ENCODE data around the gene SAFB. TPM values are rescaled to one million over a fixed set of nuclear protein-coding genes. Genes with fewer than 3 reads are reported as not detected.
A peak's percentile ranks its signal among the peaks of the same experiment; 100 is the strongest.

Gene SAFB
- total and polyA plus RNA-seq, 2 experiments from 2014 or later, result 36.5 to 49.4 TPM

DNA sequence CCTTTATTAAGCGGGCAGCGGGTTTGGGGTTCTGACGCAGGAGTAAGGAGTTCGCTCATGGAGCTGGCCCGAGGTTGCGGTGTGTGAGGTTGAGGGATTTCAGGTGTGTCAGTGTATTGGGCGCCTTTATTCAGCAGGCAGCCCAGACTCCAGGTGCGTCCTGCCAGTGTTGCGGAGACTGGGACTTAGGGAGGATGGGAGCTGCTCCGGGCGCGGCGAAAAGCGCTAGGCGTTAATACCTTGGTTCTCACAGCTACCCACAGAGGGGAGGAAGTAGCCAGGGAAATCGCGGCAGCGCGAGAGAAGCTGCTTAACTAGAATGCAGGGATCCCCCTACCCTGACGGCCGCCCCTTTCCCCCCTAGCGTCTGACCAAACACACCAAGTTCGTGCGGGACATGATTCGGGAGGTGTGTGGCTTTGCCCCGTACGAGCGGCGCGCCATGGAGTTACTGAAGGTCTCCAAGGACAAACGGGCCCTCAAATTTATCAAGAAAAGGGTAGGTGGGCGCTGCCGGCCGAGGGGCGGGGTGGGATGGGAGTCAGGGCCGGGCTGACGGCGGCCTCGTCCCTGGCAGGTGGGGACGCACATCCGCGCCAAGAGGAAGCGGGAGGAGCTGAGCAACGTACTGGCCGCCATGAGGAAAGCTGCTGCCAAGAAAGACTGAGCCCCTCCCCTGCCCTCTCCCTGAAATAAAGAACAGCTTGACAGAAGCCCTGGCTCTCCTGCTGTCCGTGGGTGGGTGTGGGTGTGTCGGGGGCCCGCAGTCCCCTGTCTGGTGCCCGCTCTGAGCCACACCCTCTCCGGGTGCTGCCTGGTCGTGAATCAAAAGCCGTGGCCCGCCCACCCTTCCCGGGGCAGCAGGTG lies 68.3 kb downstream of the SAFB start:
- Histone ChIP-seq H3K27me3 (replicated peaks; ENCODE audit: insufficient read depth) (no peaks in the 10 kb centered on the region), H3K36me3 (ENCODE audit: low read depth) (peaks cover 15% of the 10 kb centered on the region; the same call in 1 of the 2 replicates), H4K20me1 (ENCODE audit: insufficient read depth) (peaks cover 9% of the 10 kb centered on the region; the same call in 1 of the 2 replicates), H3K4me3 (peak overlapping the region; percentile 84), H3K4me1 (ENCODE audit: insufficient read depth) (no peaks in the 10 kb centered on the region), H3K27ac (peak overlapping the region; percentile 77), H3K9me3 (ENCODE audit: low read depth) (no peaks in the 10 kb centered on the region), H3K4me2 (ENCODE audit: unreplicated experiment) (peak overlapping the region; percentile 61), H3K9ac (peak overlapping the region; percentile 86), H3K79me2 (ENCODE audit: insufficient read depth) (peaks cover 61% of the 10 kb centered on the region), H3K9me2 (ENCODE audit: insufficient read depth) (no peaks in the 10 kb centered on the region), H3F3A (ENCODE audit: insufficient read depth) (peaks cover 11% of the 10 kb centered on the region; the same call in 1 of the 2 replicates), H2AFZ (no peak overlapping the region)
- DNase-seq, result peak; percentile 60
- no peak for TF ChIP-seq EZH2phosphoT487 (IDR thresholded peaks at IDR 0.05; ENCODE audit: insufficient read depth, low read depth)
- WGBS, 2 experiments (ENCODE audit: low coverage in 1 of 2, low lambda C conversion rate in 2 of 2, missing lambda C conversion rate in 2 of 2), result 3 to 5% methylated on average over 43 to 54 of the region's 54 CpGs
- in situ Hi-C loops (cut with MboI), result no loop called here

DNA sequence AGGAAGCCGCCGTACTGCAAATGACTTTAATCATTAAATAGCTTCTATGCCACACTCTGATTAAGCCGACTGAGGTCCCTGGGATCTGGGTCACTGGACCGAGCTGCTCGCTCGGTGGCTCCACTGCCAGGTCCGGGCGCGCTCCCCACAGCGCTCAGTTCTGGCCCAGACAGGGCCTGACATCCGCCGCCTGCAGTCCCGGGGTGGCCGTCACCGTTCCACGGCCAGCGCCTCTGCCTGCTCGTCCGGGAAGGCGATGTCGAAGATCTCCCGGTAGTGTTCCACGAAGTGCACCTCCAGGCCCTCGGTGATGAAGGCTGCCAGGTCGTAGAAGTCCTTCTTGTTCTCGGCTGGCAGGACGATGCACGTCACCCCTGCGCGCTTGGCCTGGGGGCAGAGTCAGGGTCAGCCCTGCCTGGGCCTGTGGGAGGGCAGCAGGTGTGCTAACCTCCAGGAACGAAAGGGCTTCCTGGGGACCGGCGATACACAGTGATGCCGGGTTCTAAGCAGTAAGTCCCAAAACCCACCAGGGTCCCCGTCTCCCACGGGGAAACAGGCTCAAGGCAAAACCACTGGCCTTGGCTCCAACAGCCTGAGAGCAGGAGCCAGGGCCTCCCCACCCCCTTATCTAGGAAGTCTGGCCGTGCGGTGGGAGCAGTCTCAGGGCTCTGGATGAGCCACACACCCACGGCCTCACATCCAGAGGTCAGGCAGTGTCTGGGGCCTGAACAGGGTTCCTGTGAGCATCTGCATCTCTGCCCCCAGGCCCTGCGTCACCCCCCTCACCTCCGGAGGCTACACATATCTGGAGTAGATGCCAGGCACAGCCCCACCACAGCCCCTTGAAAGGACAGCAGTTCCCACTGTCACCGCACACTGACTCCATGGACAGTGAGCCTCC lies 69.2 kb downstream of the SAFB start:
- H3K27me3 ChIP-seq (replicated peaks; ENCODE audit: insufficient read depth), result no peaks in the 10 kb centered on the region
- peaks cover 15% of the 10 kb centered on the region; the same call in 1 of the 2 replicates for H3F3A ChIP-seq (ENCODE audit: insufficient read depth)
- H2AFZ ChIP-seq, result no peak overlapping the region
- peaks cover 66% of the 10 kb centered on the region for H3K79me2 ChIP-seq (ENCODE audit: insufficient read depth)
- H3K4me3 ChIP-seq, result peak overlapping the region; percentile 84
- peak; percentile 69 for DNase-seq
- peak overlapping the region; percentile 77 for H3K27ac ChIP-seq
- in situ Hi-C loops (cut with MboI), result no loop called here
- peaks cover 18% of the 10 kb centered on the region; the same call in 1 of the 2 replicates for H3K36me3 ChIP-seq (ENCODE audit: low read depth)
- peak overlapping the region; percentile 86 for H3K9ac ChIP-seq
- H3K9me2 ChIP-seq (ENCODE audit: insufficient read depth), result no peaks in the 10 kb centered on the region
- peak overlapping the region; percentile 61 for H3K4me2 ChIP-seq (ENCODE audit: unreplicated experiment)
- H3K9me3 ChIP-seq (ENCODE audit: low read depth), result no peaks in the 10 kb centered on the region
- H4K20me1 ChIP-seq (ENCODE audit: insufficient read depth), result peaks cover 9% of the 10 kb centered on the region; the same call in 1 of the 2 replicates
- 43 to 50% methylated on average over 35 to 41 of the region's 42 CpGs for WGBS, 2 experiments (ENCODE audit: low coverage in 1 of 2, low lambda C conversion rate in 2 of 2, missing lambda C conversion rate in 2 of 2)
- TF ChIP-seq EZH2phosphoT487 (IDR thresholded peaks at IDR 0.05; ENCODE audit: insufficient read depth, low read depth), result no peak
- no peak for TF ChIP-seq EZH2 (IDR thresholded peaks at IDR 0.05; ENCODE audit: insufficient read depth, poor library complexity, severe bottlenecking)
- H3K4me1 ChIP-seq (ENCODE audit: insufficient read depth), result no peaks in the 10 kb centered on the region

DNA sequence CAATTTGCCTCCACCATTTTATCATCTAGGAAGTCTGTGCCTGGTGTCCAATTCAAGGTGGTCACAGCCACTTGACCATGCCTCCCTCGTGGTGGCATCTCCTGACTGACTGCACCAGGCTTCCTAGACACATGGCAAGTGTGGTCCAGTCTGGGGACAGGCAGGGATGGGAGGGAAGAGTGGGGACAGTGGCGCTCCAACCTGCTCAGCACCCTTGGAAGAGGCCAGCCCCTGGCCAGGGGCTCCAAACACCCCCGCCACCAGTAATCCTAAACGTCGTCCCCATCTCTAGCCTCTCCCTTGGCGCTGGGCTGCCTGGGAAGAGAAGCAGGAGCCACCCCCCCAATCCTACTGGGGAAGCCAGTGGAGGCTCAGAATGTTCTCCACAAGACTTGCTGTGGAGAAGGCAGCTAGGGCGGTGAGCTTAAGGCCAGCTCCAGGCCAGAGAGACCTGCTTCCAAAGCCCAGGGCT lies 69.9 kb downstream of the SAFB start:
- peaks cover 18% of the 10 kb centered on the region; the same call in 1 of the 2 replicates for H3K36me3 ChIP-seq (ENCODE audit: low read depth)
- H4K20me1 ChIP-seq (ENCODE audit: insufficient read depth), result peaks cover 9% of the 10 kb centered on the region; the same call in 1 of the 2 replicates
- peaks cover 16% of the 10 kb centered on the region; the same call in 1 of the 2 replicates for H3F3A ChIP-seq (ENCODE audit: insufficient read depth)
- no peaks in the 10 kb centered on the region for H3K27me3 ChIP-seq (replicated peaks; ENCODE audit: insufficient read depth)
- peak; percentile 43 for DNase-seq
- H3K4me3 ChIP-seq, result no peak overlapping the region
- 77 to 81% methylated on average over 7 of the region's 7 CpGs for WGBS, 2 experiments (ENCODE audit: low coverage in 1 of 2, low lambda C conversion rate in 2 of 2, missing lambda C conversion rate in 2 of 2)
- TF ChIP-seq EZH2 (IDR thresholded peaks at IDR 0.05; ENCODE audit: insufficient read depth, poor library complexity, severe bottlenecking) (no peak), EZH2phosphoT487 (IDR thresholded peaks at IDR 0.05; ENCODE audit: insufficient read depth, low read depth) (no peak)
- H3K9ac ChIP-seq, result peak overlapping the region; percentile 86; the same call in 1 of the 2 replicates
- no peaks in the 10 kb centered on the region for H3K9me2 ChIP-seq (ENCODE audit: insufficient read depth)
- H3K27ac ChIP-seq, result peak overlapping the region; percentile 77
- no peaks in the 10 kb centered on the region for H3K9me3 ChIP-seq (ENCODE audit: low read depth)
- H3K4me1 ChIP-seq (ENCODE audit: insufficient read depth), result no peaks in the 10 kb centered on the region
- peak overlapping the region; percentile 61 for H3K4me2 ChIP-seq (ENCODE audit: unreplicated experiment)
- H2AFZ ChIP-seq, result no peak overlapping the region
- in situ Hi-C loops (cut with MboI), result no loop called here
- peaks cover 66% of the 10 kb centered on the region for H3K79me2 ChIP-seq (ENCODE audit: insufficient read depth)
